BJ (cell line): Measurements from ENCODE around the gene EBF4. TPM values are rescaled to one million over a fixed set of nuclear protein-coding genes. Genes with fewer than 3 reads are reported as not detected.

Experiments
- CTCF ChIA-PET: fragments of 350-600 bp; formaldehyde crosslinking; extraction: SDS; loops from one replicate; lab custom pipeline; 2021; ENCODE audit warnings: antibody characterized with exemption, inconsistent platforms; lab: Yijun Ruan, JAX
- POLR2A ChIA-PET: fragments of 300-600 bp; sonication (Branson Sonifier 250); formaldehyde crosslinking; extraction: SDS; loops from one replicate; lab custom pipeline; 2021; ENCODE audit warnings: antibody characterized with exemption; lab: Charles Lee
- DNase-seq: peaks from one replicate; pipeline ENCODE4 v3.0.0-alpha.2; 2011; ENCODE audit warnings: low read depth
- H3K27me3 ChIP-seq: 2 replicates; pipeline ENCODE4 v1.6.0; 2011; ENCODE audit warnings: low read length; ENCODE audit not compliant: control insufficient read depth, insufficient read depth
- H3K36me3 ChIP-seq: 2 replicates; pipeline ENCODE4 v1.5.1; 2011; ENCODE audit warnings: low read length; ENCODE audit not compliant: control insufficient read depth, insufficient read depth
- H3K4me3 ChIP-seq: 2 replicates; pipeline ENCODE4 v1.5.1; 2011; ENCODE audit warnings: low read depth, mild to moderate bottlenecking, control low read depth, low read length
- polyA plus RNA-seq: library from polyadenylated mRNA; depleted of rRNA; stranded (reverse); fragments of >200 nt; gene quantifications from 2 replicates; pipeline ENCODE4 v1.2.3, GENCODE V29; 2011
- TF ChIP-seq, protein P1 (sequence below): IDR thresholded peaks from 2 replicates; pipeline ENCODE4 v1.5.1; 2011; ENCODE audit warnings: low read depth, mild to moderate bottlenecking, control low read depth, inconsistent platforms, low read length, moderate library complexity; ENCODE audit not compliant: insufficient read depth

EBF4 gene
- polyA plus RNA-seq, 1 experiment: 1.9 TPM

DNA sequence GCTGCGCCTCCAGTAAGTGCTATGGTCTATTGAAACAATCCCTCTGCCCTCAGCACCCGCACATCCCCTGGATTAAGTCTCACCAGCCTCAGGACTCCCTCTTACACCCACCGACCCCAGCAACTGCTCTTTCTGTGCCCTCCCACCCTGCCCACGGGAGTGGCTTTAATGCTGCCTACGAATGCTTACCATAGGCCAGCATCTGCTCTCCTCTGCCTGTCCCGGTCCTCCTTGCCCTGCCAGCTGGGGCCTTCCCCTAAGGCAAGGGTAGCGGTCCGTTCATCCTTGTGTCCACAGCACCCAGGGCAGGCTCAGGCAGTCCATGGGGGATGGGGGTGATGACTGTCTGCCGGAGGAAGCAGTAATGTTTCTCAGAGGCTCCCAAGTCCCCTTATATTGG is 4.1 kb downstream of the EBF4 start:
- Histone ChIP-seq H3K27me3 (peaks cover 34% of the 10 kb centered on the region), H3K4me3 (no peak overlapping the region), H3K36me3 (no peaks in the 10 kb centered on the region)
- DNase-seq: no peak
- POLR2A ChIA-PET: no interaction called here
- TF ChIP-seq, protein P1, sequence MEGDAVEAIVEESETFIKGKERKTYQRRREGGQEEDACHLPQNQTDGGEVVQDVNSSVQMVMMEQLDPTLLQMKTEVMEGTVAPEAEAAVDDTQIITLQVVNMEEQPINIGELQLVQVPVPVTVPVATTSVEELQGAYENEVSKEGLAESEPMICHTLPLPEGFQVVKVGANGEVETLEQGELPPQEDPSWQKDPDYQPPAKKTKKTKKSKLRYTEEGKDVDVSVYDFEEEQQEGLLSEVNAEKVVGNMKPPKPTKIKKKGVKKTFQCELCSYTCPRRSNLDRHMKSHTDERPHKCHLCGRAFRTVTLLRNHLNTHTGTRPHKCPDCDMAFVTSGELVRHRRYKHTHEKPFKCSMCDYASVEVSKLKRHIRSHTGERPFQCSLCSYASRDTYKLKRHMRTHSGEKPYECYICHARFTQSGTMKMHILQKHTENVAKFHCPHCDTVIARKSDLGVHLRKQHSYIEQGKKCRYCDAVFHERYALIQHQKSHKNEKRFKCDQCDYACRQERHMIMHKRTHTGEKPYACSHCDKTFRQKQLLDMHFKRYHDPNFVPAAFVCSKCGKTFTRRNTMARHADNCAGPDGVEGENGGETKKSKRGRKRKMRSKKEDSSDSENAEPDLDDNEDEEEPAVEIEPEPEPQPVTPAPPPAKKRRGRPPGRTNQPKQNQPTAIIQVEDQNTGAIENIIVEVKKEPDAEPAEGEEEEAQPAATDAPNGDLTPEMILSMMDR: no peak
- CTCF ChIA-PET: no interaction called here

DNA sequence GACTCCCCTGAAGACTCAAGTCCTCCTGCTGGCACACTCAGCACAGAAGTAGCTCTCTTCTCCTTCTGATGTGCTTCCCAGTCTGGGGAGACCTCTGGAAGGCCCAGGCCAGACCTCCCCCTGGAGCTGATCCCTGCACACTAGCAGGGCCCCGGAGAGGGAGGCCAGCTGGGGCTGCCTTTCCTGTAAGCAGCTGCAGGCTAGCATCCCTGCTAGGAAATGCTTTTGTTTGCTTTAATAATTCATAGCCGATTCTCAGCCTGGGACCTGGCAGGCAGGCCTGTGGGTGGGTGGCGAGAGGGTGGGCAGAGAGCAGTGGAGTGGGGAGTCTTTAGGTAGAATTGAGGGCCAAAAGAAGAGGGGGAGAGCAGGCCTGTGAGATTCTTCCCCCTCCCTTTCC is 5.2 kb downstream of the EBF4 start:
- CTCF ChIA-PET: interaction anchor here (0.6 to 0.7 kb wide), 2 partner anchors 16 to 46 kb away, joined by 3 to 4 read pairs; no protein-coding TSS in a partner anchor
- H3K27me3 ChIP-seq: peaks cover 29% of the 10 kb centered on the region
- POLR2A ChIA-PET: no interaction called here
- TF ChIP-seq, protein P1: no peak
- DNase-seq: no peak
- H3K4me3 ChIP-seq: no peak overlapping the region
- no peaks in the 10 kb centered on the region for H3K36me3 ChIP-seq

DNA sequence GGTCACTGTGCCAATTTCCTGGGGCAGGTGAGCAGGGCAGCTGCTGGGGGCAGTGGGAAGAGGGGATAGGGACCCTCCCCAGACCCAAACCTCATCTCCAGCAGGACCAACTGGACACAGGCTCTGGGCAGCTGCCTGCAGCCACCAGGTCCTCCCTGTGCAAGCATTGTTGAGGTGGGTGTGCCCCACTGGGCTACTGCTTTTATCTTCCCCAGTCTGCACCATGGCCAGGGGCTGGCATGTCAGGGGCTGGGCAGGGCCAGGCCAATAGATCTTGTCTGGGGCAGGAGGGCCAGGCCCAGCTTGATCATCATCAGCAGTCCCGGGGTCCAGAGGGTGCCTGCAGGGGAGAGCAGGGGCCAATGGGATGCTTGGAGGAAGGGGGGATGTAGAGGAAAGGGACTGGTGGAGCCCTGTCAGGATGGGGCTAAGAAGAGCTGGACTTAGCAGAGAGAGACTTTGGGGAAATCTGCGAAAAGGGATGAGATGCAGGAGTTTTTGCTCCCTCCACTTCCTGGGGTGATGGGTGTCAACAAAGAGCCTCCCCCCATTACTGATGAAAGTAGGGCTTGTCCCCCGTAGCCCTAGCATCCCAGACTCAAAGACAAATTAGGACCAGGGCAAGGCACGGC is 5.7 kb downstream of the EBF4 start:
- DNase-seq: no peak
- CTCF ChIA-PET: no interaction called here
- TF ChIP-seq, protein P1: no peak
- POLR2A ChIA-PET: no interaction called here
- Histone ChIP-seq H3K4me3 (no peak overlapping the region), H3K27me3 (peaks cover 29% of the 10 kb centered on the region), H3K36me3 (no peaks in the 10 kb centered on the region)

DNA sequence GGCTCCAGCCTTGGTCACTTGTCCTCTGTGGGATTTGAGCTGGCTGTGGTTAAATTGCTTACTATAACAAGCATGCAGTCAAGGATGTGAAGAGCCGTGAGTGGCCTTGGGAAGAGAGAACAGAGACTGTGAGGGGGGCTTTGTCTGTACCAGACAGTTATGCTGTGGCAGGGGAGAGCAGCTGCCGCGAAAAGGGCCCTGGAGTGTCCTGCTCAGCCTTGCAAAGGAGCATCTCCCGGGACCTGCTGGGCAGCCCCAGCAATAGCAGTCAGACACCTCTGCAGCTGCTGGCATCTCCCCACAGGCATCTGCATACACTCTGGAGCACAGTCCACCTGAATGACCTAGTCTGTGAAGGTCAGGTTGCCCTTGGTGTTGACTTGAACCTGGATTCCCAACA is 6.3 kb downstream of the EBF4 start:
- DNase-seq: no peak
- no peak overlapping the region for H3K4me3 ChIP-seq
- TF ChIP-seq, protein P1: no peak
- H3K27me3 ChIP-seq: peaks cover 26% of the 10 kb centered on the region
- POLR2A ChIA-PET: no interaction called here
- H3K36me3 ChIP-seq: no peaks in the 10 kb centered on the region
- CTCF ChIA-PET: no interaction called here

DNA sequence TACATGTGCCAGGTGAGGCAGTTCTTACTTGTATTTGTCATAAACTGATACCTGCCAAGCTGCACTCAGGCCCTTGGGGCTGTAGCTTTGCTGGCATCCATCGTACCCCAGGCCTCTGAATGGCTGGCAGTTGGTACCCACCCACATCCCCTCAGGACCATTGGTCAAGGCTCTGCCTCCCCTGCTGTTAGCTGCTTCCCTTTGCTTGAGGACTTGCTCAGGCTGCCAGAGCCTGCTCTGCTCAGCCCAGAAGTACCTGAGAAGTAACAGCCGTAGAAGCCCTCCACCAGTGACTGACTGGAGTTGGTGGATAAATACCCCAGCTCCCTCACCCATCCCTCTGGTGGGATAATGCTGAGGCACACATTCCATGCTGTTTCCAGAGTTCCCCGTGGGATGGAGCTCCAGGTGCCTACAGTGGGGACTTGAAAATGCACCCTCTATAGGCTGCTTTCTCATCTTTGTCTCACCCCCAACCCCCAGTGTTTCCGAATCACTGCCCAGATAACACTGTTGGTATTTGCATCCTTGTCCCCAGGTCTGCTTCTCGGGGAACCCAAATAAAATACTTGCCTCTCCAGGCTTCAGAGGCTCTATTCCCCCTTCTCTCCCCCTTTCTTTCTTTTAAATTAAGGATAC is 7.3 kb downstream of the EBF4 start:
- Histone ChIP-seq H3K27me3 (peaks cover 20% of the 10 kb centered on the region), H3K36me3 (no peaks in the 10 kb centered on the region), H3K4me3 (no peak overlapping the region)
- no peak for DNase-seq
- TF ChIP-seq, protein P1: no peak
- CTCF ChIA-PET: interaction anchor here (1.3 kb wide), 1 partner anchor 12 kb away, joined by 3 read pairs; no protein-coding TSS in a partner anchor
- POLR2A ChIA-PET: no interaction called here
